HG03175 (cell line): ENCODE measurements around the gene NAALADL2.

Experiments
- ATAC-seq: cut with Tn5 transposase; IDR thresholded peaks from one replicate; pipeline ENCODE4 v1.9.1; 2021; ENCODE audit warnings: mild to moderate bottlenecking, moderate library complexity; ENCODE audit not compliant: unreplicated experiment

The NAALADL2 gene

GRCh38 chr3:174959556-174960065 is 100.5 kb downstream of the NAALADL2 start:
- ATAC-seq: no peak

- ATAC-seq: no peak
These were observed 101.8 kb downstream of the NAALADL2 start for GRCh38 chr3:174960898-174961297.

- no peak for ATAC-seq
These were observed 114.3 kb downstream of the NAALADL2 start for GRCh38 chr3:174973465-174973864.

- no peak for ATAC-seq
These were observed 127.6 kb downstream of the NAALADL2 start for GRCh38 chr3:174986685-174987084.

GRCh38 chr3:175001091-175001490 is 142.0 kb downstream of the NAALADL2 start:
- no peak for ATAC-seq

GRCh38 chr3:175002732-175003143 is 143.6 kb downstream of the NAALADL2 start:
- ATAC-seq: no peak

GRCh38 chr3:175003590-175003989 is 144.5 kb downstream of the NAALADL2 start:
- no peak for ATAC-seq

GRCh38 chr3:175005193-175005592 is 146.1 kb downstream of the NAALADL2 start:
- ATAC-seq: no peak

GRCh38 chr3:175005881-175006280 is 146.7 kb downstream of the NAALADL2 start:
- ATAC-seq: no peak

GRCh38 chr3:175007306-175007705 is 148.2 kb downstream of the NAALADL2 start:
- no peak for ATAC-seq

- no peak for ATAC-seq
These were observed 150.2 kb downstream of the NAALADL2 start for GRCh38 chr3:175009295-175009694.

GRCh38 chr3:175015056-175015635 is 156.0 kb downstream of the NAALADL2 start:
- no peak for ATAC-seq

- no peak for ATAC-seq
These were observed 160.0 kb downstream of the NAALADL2 start for GRCh38 chr3:175018946-175019727.

GRCh38 chr3:175020101-175020500 is 161.0 kb downstream of the NAALADL2 start:
- no peak for ATAC-seq

GRCh38 chr3:175029828-175030227 is 170.7 kb downstream of the NAALADL2 start:
- no peak for ATAC-seq

- no peak for ATAC-seq
These were observed 180.7 kb downstream of the NAALADL2 start for GRCh38 chr3:175039875-175040274.

- ATAC-seq: no peak
These were observed 182.2 kb downstream of the NAALADL2 start for GRCh38 chr3:175041369-175041768.

GRCh38 chr3:175046601-175047000 is 187.5 kb downstream of the NAALADL2 start:
- ATAC-seq: no peak

GRCh38 chr3:175047786-175048185 is 188.7 kb downstream of the NAALADL2 start:
- ATAC-seq: no peak

GRCh38 chr3:175057401-175057800 is 198.3 kb downstream of the NAALADL2 start:
- ATAC-seq: no peak

GRCh38 chr3:175059788-175060187 is 200.7 kb downstream of the NAALADL2 start:
- ATAC-seq: no peak

- ATAC-seq: no peak
These were observed 206.4 kb downstream of the NAALADL2 start for GRCh38 chr3:175065497-175065896.
